ENCODE results near the gene HOXA3. TPM values are rescaled to one million over a fixed set of nuclear protein-coding genes. Genes with fewer than 3 reads are reported as not detected.

Gene HOXA3
- total and polyA plus RNA-seq, 10 of the 15 experiments (the other 5 are each of a cell fraction or from before 2014, with no cell fraction given) = 0.05 TPM; not detected in 9

GRCh38 chr7:27105301-27106031 is 46.9 kb downstream of the HOXA3 start (continued):
- TF ChIP-seq MEF2A (IDR thresholded peaks at IDR 0.05; ENCODE audit: insufficient read depth, low read depth, low read length) = no peak
- TF ChIP-seq NFYB (IDR thresholded peaks at IDR 0.05; ENCODE audit: insufficient read depth, low read depth, low read length) = no peak
- TF ChIP-seq RAD21 (IDR thresholded peaks at IDR 0.05; ENCODE audit: insufficient read depth, low read depth, low read length) = no peak
- no peak for TF ChIP-seq JUNB (IDR thresholded peaks at IDR 0.05)
- TF ChIP-seq USF1 (IDR thresholded peaks at IDR 0.05; ENCODE audit: borderline replicate concordance, extremely low read length, insufficient read depth, low read depth, low read length) = no peak
- no peak for TF ChIP-seq IRF5 (IDR thresholded peaks at IDR 0.05; ENCODE audit: borderline replicate concordance)
- TF ChIP-seq ZNF592 (IDR thresholded peaks at IDR 0.05) = no peak
- no peak for TF ChIP-seq SREBF1 (IDR thresholded peaks at IDR 0.05; ENCODE audit: low read length)

All from GM12878 (cell line).